HG03064 (cell line): ENCODE data around the gene PLPP1.

Experiments
- ATAC-seq: cut with Tn5 transposase; IDR thresholded peaks from one replicate; pipeline ENCODE4 v1.9.1; 2021; ENCODE audit warnings: low read depth; ENCODE audit not compliant: unreplicated experiment

The PLPP1 gene

DNA sequence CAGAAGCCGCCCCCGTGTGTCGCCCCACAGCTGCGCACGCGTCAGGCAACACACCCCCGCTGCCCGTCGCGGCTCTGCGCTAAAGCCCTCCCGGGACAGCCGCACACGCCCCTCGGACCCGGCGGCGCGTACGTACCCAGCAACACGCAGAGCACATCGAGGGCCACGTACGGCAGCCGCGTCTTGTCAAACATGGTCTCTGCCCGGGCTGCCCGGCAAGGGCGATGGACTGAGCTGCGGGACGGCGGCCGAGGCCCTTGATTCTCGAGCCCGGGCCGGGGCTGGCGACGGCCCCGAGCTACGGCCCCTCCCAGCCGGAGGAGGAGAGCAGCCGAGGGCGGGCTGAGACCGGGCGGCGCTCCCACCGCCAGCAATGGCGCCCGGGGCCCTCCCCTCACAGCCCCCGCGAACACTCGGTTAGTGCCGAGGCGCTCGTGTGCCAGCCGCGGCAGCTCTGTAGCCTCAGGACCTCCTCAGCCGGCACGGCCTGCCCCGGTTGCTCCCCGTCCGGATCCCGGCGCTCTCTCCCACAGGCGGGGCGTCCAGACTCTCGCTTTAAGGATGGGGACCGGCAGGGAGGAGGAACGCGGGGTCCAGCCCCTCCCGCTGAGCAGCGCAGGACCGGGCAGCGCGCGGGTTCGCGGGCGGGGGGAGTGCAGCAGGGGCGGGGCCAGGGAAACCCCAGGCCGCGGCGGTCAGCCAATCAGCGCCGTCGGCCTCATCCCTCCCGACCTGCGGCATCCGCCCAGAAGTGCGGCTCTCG is at the start of gene PLPP1:
Gene PLPP1, minus strand, starts transcription at position 529 of the 763 bp plus-strand sequence. Its CDS starts 335 bp downstream, at position 194.
- peak; percentile 74 for ATAC-seq

DNA sequence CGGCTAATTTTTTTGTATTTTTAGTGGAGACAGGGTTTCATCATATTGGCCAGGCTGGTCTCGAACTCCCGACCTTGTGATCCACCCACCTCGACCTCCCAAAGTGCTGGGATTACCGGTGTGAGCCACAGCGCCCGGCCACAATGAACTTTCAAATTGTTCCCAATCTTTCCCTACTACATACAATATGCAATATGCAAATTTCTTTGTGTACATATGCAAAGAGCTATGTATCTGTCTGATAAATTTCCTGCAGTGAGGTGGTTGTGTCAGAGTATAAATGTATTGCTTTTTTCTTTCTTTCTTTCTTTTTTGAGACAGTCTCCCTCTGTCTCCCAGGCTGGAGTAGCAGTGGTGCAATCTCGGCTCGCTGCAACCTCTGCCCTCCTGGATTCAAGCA is 48.8 kb upstream of the PLPP1 start:
- no peak for ATAC-seq

DNA sequence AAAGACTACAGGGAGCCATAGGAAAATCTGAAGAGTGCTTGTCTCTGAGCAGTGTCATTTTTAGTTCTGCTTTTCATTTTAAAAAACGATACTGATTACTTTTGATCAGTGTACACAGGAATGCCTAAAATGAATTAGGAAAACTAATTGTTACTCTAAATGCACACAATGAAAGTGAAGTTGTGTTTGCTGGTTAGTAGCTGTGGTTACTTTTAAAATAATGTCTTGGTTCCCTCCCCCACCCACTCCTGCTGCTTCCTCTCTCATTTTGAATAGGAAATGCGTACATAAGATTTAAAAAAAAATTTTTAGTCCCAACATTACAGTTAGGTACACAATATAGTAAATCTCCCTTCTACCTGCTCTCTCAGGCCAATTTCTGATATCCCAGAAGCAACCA is 47.5 kb upstream of the PLPP1 start:
- no peak for ATAC-seq

DNA sequence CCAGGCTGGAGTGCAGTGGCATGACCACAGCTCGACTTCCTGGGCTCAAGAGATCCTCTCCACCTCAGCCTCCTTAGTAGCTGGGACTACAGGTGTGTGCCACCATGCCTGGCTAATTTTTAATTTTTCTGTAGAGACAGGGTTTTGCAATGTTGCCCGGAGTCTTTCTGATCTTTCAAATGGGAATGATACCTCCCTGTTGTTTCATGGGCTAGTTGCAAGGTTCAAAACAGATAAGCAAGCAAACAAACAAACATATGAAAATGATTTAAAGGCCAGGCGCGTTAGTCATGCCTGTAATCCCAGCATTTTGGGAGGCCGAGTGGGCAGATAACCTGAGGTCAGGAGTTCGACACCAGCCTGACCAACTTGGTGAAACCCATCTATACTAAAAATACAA is 45.3 kb upstream of the PLPP1 start:
- no peak for ATAC-seq

DNA sequence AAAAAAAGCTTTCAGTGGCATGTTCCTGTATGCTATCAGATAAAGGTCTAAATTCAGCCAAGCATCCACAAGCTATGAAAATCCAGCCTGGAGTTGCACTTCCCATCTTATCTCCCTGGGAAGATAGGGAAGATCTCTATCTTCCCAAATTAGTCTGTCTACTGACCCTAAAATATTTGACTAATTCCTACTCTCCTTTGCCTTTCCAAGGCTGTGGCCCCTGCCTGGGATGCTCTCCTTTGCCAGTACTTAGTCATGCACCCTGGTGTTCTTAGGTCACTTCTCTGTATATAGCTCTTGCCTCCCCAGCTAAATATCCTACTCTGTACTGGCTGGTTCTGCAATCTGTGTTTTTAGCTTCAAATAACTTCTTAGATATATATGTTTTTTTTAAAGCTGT is 44.0 kb upstream of the PLPP1 start:
- ATAC-seq: no peak

DNA sequence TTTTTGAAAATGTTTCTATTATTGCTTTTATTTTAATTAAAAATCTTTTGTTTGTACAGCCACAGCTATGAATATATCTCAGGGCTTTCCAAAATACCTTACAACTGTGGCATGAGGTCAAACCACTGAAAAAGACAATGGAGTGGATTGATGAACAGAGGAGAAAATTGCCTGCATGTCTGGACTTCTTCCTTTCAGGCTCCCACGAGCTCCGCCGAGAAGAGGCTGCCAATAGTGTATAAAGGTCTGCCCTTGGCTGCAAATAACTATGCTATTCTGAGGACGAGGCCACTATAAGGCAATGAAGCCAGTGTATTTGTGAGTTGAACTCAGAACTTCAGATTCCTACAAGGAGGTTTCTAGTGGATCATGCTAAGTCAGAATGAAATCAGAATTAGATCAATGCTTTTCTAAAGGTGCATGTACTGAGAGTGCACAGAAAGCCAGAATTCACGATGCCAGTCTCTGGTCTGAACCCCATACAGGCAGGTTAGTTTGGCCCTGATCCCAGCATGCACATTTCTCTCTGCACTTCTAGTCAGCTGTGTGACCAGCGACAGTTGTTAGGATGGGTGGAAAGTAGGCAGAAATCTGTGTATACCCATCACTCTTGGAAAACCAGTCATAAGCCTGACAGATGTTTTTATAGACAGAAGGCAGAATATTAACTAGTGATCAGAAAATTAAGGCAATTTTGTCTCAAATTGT is 42.7 kb upstream of the PLPP1 start:
- ATAC-seq: no peak

DNA sequence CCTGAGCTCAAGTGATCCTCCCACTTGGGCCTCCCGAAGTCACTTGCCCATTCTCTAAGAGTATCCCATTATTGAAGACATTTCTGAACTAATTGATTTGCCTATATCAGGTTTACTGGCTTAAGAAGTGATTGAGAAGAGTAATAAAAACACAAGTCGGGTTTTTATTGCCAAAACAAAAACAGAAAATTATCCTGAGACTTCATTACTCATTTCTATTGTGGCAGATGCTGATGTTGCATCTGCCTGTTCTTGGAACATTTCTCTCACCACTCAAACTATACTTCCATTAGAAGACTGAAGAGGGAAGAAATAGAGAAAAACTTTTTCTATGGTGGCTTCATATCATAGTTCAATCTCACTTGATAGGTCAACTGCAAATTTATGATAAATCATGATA is 41.9 kb upstream of the PLPP1 start:
- ATAC-seq: no peak

DNA sequence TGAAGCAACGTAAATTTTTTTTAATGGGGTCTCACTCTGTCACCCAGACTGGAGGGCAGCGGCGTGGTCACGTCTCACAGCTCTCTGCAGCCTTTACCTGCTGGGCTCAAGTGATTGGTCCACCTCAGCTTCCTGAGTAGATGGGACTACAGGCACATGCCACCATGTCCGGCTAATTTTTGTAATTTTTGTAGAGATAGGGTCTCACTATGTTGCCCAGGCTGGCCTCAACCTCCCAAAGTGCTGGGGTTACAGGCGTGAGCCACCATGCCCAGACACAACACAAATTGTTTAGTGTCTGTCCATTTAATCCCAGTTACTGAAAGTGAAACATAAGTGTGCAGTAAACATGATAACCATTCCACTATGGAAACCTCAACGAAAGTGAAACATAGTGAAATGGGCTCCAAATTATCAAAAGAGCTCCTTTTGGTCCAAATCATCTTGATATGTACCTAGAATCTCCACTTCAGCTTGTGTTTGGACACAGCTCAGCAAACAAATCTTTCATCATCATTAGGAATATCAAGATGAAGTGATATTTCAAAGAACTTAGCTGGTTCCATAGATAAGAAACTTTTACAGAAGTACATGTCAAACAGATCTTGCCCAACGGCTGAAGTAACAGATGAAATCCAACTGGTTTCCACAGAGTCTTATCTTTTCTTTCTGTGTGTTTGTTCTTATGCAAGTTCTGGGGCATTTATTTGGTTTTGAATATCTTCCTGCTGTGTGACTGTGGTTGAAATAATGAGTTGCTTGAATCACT is 41.2 kb upstream of the PLPP1 start:
- no peak for ATAC-seq

DNA sequence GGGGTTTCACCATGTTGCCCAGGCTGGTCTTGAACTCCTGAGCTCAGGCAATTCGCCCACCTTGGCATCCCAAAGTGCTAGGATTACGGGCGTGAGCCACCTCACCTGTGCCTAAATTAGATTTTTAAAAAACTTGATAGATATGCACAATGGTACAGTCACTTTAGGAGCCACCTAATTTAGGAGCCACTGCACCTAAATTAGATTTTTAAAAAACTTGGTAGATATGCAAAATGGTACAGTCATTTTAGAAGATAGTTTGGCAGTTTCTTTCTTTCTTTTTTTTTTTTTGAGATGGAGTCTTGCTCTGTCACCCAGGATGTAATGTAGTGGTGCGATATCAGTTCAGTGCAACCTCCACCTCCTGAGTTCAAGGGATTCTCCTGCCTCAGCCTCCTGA is 37.8 kb upstream of the PLPP1 start:
- no peak for ATAC-seq

DNA sequence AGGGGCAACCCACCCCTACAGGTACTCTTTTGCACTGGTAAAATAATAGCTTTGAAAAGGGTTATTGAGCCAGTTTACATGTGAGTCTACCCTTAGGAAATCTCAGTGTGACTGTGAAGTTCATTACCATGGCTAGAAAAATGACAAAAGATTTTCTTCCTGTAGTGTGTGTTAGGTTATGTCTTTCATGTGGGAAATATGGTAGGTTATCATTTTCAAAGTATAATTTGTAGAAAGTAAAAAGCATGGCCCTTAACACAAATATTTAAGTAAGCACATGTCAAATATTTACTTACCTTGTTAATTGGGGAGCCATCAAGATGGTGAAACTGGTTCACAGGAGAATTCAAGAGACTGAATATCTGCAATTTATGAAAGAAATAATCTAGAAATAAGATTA is 37.3 kb upstream of the PLPP1 start:
- ATAC-seq: no peak

DNA sequence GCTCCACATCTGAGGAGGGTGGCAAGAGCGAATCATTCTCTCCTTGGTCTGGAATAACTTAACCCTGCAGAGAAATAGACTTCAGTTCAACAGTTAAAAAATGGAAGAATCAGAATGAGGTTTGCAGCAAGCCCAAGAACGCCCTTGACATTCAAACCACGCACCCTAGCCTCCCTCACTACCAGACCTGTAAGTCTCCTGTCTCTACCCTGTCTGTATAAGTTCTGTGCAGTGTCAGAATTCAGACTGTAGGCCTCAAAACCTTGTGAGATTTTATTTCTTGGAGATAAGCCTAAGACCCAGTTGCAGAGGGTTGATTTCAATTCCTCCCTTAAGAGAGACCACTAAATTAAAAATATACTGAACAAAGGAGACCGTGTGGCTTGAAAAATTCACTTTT is 35.8 kb upstream of the PLPP1 start:
- ATAC-seq: no peak

DNA sequence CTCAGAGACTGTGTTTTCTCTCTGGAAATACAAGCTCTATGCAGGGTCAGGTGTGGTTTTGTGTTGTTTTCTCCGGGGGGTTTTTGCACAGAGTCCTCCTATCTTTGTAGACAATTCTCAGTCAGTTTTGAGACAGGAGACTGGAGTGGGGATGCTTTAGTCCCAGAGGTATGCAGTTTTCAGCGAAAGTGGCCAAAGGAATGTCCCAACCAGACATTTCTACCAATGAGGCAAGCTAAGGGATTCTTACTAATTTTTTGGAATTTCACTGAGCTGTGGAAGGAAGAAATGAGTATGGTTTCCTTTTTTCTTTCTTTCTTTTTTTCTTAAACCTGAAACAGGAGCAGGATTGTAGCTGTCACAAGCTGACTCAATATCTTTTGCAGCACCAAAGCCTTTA is 35.3 kb upstream of the PLPP1 start:
- ATAC-seq: no peak

DNA sequence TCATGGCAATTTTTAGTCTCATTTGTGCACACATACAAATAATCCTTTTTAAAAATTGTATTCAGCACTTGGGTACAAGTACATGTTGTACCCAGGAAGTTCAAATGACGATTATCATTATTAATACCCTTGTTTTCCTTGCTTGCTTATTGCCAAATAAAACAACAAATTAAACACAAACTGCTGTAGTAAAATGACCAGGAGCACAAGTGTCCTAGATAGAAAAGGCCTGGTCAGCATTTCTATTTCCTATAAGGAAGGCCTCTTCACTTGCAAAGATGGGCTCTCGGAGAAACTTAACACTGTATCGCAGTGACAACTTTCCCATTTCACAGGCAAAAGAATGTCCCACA is 34.7 kb upstream of the PLPP1 start:
- no peak for ATAC-seq

DNA sequence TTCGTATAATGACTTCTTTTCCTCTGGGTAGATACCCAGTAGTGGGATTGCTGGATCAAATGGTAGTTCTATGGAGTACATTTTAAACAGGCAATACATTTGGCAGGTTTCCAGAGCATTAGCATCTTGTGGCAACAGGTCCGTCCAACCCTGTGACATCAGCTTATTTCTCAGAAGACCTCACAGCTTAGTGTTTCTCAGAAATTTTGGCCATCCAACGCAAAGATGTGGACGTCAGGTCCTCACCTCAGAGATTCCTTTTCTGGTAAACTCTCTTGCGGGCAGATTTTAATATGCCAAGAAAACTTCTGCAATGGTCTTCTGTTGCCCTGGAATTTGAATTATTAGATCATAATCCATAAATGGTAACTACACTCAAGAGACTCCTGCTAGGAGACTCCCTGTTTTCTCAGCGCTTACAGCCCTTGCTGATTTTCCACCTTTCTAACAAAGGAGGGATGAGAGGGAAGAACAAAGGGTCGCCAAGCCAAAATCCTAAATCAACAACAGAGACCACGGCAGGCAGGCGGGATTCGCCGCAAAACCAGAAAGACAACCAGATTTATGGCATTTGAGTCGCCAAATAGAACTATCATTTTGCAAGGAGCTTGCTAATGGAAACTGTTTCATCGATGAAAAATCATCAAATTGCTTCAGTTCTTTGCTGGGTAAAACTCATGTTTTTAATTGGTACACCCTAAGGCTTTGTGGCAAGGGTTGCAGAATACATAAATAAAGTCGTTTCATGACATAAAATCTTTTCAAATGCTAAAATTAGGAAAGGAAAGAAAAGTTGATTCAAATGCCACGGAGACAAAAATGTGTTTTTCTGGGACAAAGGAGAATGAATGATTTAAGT is 34.1 kb upstream of the PLPP1 start:
- no peak for ATAC-seq

DNA sequence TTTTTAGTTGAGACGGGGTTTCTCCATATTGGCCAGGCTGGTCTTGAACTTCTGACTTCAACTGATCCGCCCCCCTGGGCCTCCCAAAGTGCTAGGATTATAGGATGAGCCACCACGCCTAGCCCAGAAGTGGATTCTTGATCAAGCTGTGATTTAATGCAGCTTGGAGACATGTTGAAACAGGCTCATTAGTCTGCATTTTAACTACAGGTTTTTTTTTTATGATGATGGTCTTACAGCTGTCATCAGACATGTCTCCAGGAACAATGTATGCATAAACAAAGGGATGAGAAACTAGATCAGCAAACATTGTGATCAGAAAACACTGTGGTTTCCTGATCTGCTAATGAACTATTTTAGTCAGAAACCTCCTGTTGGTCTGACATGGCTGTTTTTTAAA is 30.0 kb upstream of the PLPP1 start:
- no peak for ATAC-seq

DNA sequence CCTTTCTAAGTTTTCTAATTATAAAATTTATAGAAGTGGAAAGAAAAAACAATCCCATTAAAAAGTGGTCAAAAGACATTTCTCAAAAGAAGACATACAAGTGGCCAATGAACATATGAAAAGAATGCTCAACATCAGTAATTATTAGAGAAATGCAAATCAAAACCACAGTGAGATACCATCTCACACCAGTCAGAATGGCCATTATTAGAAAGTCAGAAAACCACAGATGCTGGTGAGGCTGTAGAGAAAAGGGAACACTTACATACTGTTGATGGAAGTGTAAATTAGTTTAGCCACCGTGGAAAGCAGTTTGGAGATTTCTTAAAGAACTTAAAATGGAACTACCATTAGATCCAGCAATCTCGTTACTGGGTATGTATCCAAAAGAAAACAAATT is 23.7 kb upstream of the PLPP1 start:
- no peak for ATAC-seq

DNA sequence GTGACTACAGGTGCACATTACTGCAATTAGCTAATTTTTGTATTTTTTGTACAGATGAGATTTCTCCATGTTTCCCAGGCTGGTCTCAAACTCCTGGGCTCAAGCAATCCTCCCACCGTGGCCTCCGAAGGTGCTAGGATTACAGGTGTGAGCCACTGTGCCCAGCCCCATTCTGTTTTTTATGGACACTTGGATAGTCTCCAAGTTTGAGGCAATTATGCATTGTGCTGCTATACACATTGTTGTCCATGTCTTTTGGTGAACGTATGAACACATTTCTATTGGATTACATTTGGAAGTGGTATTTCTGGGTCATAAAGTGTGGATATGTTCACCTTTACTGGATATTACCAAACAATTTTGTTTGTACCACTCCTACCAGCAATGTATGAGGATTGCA is 22.4 kb upstream of the PLPP1 start:
- no peak for ATAC-seq

DNA sequence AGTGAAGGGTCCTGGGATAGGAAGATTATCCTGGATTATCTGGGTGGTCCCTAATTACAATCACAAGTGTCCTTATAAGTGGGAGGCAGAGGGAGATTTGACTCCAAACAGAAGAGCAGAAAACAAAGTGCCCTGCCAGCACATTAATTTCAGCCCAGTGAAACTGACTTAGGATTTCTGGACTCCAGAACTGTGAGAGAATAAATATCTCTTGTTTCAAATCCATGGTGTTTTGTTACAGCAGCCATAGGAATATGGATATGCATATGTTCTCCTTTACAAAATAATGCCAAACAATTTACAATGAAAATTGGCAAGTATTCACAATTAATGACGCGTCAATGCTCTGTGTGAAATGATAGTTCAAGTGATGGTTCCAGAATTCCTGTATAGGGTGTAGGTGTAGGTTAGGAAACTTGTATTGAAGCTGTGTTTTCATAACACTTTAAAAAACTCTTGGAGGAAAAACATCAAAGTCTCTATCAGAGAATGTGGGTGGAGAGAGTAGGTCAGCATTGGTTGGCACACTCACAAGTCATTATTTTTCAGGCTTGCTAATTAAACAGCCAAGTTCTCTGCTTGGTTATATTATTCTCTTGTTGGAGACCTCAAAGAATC is 19.9 kb upstream of the PLPP1 start:
- no peak for ATAC-seq

DNA sequence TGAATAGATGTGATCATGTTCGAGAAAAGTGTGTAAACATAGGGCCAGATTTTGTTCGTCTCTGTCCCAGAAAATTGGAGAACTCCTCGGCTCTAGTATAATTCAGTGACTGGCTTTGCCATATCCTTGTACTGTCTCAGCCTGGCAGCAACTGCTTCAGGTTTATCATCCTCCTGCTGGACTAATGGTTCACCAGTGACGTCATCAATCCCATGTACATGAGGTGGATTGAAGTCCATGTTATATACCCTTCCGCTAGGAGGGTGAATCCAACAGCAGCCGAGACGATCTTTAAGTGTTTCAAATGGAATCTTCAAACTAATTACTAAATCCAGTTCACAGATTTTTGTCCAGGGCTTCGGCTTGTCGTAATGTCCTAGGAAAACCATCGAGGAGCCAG is 17.1 kb upstream of the PLPP1 start:
- ATAC-seq: no peak

DNA sequence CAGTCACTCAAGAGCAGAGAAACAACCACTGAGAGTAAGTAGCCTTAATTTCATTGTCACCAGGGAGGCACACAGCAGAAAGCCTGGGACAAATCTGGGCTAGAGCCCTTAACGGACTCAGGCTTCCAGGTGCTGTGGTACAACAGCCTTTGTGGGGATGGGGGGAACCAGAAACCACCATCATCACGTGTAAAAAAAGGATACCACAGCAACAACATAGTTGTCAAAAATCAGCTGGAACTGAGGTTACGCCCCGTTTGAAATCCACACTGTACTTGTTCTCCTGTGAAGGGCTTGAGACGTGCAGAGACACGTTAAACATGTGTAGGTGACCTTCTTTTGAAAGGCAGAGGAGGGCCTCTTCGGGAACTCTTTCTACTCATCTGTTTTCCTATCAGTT is 16.6 kb upstream of the PLPP1 start:
- ATAC-seq: no peak
